Endothelial cell of umbilical vein (primary cell): ENCODE data around the gene DGKB. TPM values are rescaled to one million over a fixed set of nuclear protein-coding genes. Genes with fewer than 3 reads are reported as not detected.

Experiments used
- BruUV-seq: library from RNA; stranded (reverse); fragments of 400-500 nt; replicated peaks from 2 replicates; lab custom pipeline; 2021; lab: Mats Ljungman, UMichigan
- CTCF ChIA-PET: fragments of 300-600, 350-600 bp; sonication (Branson Sonifier 250); formaldehyde crosslinking; loops from one replicate; lab custom pipeline; 2021; ENCODE audit warnings: antibody characterized with exemption, inconsistent platforms; lab: Charles Lee
- POLR2A ChIA-PET: fragments of 300-600, 350-600 bp; sonication (Branson Sonifier 250); formaldehyde crosslinking; loops from one replicate; lab custom pipeline; 2021; ENCODE audit warnings: antibody characterized with exemption, inconsistent platforms; lab: Charles Lee
- DNase-seq: peaks from one replicate; pipeline ENCODE4 v3.0.0-alpha.2; 2011; ENCODE audit warnings: low read depth, low spot score
- FAIRE-seq: peaks from 2 replicates; lab custom pipeline; 2011; peaks lifted over from hg19 to GRCh38; lab: Jason Lieb, UNC
- H2AFZ ChIP-seq: 2 replicates; pipeline ENCODE4 v1.6.0; 2012; ENCODE audit warnings: low read depth, low read length, control low read depth, inconsistent platforms
- H3K27ac ChIP-seq: 2 replicates; pipeline ENCODE4 v1.5.1; 2011; ENCODE audit warnings: low read depth, mild to moderate bottlenecking, control low read depth, low read length, moderate library complexity; ENCODE audit not compliant: insufficient read depth
- H3K27me3 ChIP-seq, 2 experiments: 2 replicates each; pipeline versions ENCODE4 v1.6.0 to v1.6.1; 2011; ENCODE audit warnings: low read length in 2 of 2, mixed read lengths in 1 of 2; ENCODE audit not compliant: control insufficient read depth in 2 of 2, insufficient read depth in 2 of 2
- H3K36me3 ChIP-seq, 2 experiments: 2 replicates in 1 of 2; 3 replicates in 1 of 2; pipeline ENCODE4 v1.5.1; 2011; ENCODE audit warnings: low read length in 2 of 2, mild to moderate bottlenecking in 1 of 2, moderate library complexity in 1 of 2; ENCODE audit not compliant: control insufficient read depth in 2 of 2, insufficient read depth in 2 of 2; ENCODE audit errors: extremely low read depth in 1 of 2
- H3K4me1 ChIP-seq: 3 replicates; pipeline ENCODE4 v1.5.1; 2011; ENCODE audit warnings: mild to moderate bottlenecking, low read length; ENCODE audit not compliant: control insufficient read depth, insufficient read depth; ENCODE audit errors: extremely low read depth
- H3K4me2 ChIP-seq: 2 replicates; pipeline ENCODE4 v1.6.1; 2011; ENCODE audit warnings: low read length, control low read depth, mixed read lengths; ENCODE audit not compliant: insufficient read depth
- H3K4me3 ChIP-seq, 3 experiments: fragments of 200-600 bp in 1 of 3; sonication (generic), shearing (Covaris generic) in 1 of 3; replicated peaks in 1 of 3; 2 replicates each; pipeline ENCODE4 v1.5.1; 2011 to 2016; ENCODE audit warnings: control low read depth in 3 of 3, low read length in 3 of 3, mild to moderate bottlenecking in 2 of 3, inconsistent platforms in 1 of 3, low read depth in 1 of 3, moderate library complexity in 1 of 3; ENCODE audit not compliant: insufficient read depth in 1 of 3
- H3K79me2 ChIP-seq: 2 replicates; pipeline ENCODE4 v1.6.0; 2012; ENCODE audit warnings: low read length, inconsistent platforms; ENCODE audit not compliant: control insufficient read depth, insufficient read depth
- H3K9ac ChIP-seq: replicated peaks from 2 replicates; pipeline ENCODE3; 2011; ENCODE audit warnings: low read length, control low read depth; ENCODE audit not compliant: insufficient read depth; ENCODE audit errors: extremely low read depth
- H3K9me1 ChIP-seq: replicated peaks from 3 replicates; pipeline ENCODE4 v1.6.0; 2011; ENCODE audit warnings: mild to moderate bottlenecking, low read length; ENCODE audit not compliant: control insufficient read depth, insufficient read depth; ENCODE audit errors: extremely low read depth
- H3K9me3 ChIP-seq: replicated peaks from 2 replicates; pipeline ENCODE4 v1.5.1; 2012; ENCODE audit warnings: low read length, inconsistent platforms; ENCODE audit not compliant: control insufficient read depth, insufficient read depth
- H4K20me1 ChIP-seq: replicated peaks from 2 replicates; pipeline ENCODE3; 2011; ENCODE audit warnings: mild to moderate bottlenecking, low read length; ENCODE audit not compliant: control insufficient read depth, insufficient read depth; ENCODE audit errors: extremely low read depth
- EZH2 ChIP-seq: IDR thresholded peaks from 2 replicates; pipeline ENCODE4 v1.6.1; 2012; ENCODE audit warnings: borderline replicate concordance, low read depth, mild to moderate bottlenecking, moderate library complexity, low read length, inconsistent platforms; ENCODE audit not compliant: severe bottlenecking
- FOS ChIP-seq: IDR thresholded peaks from 2 replicates; pipeline ENCODE4 v1.6.1; 2011; ENCODE audit warnings: mild to moderate bottlenecking, low read length, moderate library complexity, borderline replicate concordance; ENCODE audit not compliant: insufficient read depth
- GATA2 ChIP-seq: IDR thresholded peaks from 2 replicates; pipeline ENCODE4 v1.7.0; 2011; ENCODE audit warnings: low read depth, mild to moderate bottlenecking, moderate library complexity, mixed read lengths, low read length; ENCODE audit not compliant: insufficient read length, insufficient read depth
- JUN ChIP-seq: IDR thresholded peaks from 2 replicates; pipeline ENCODE4 v1.6.1; 2011; ENCODE audit warnings: borderline replicate concordance, low read depth; ENCODE audit not compliant: insufficient read length, insufficient read depth
- MYC ChIP-seq: IDR thresholded peaks from one replicate; pipeline ENCODE4 v1.6.1; 2011; ENCODE audit warnings: mild to moderate bottlenecking, low read depth, low read length
- POLR2A ChIP-seq: IDR thresholded peaks from 2 replicates; pipeline ENCODE4 v1.6.1; 2012; ENCODE audit warnings: low read depth, mild to moderate bottlenecking, control low read depth, low read length
- POLR2AphosphoS5 ChIP-seq: IDR thresholded peaks from 2 replicates; pipeline ENCODE4 v1.6.1; 2012; ENCODE audit warnings: low read depth, mild to moderate bottlenecking, control low read depth, low read length, moderate library complexity; ENCODE audit not compliant: insufficient read depth
- dilution Hi-C: fragments of 300-500 bp; cut with MboI; formaldehyde crosslinking; loops from one replicate; pipeline ENCODE4 v1.15.0; 2019; ENCODE audit warnings: low sequenced_read_pairs; ENCODE audit not compliant: extremely low pct_ligation_motif_present
- intact Hi-C: fragments of 100-400 bp; cut with micrococcal nuclease; formaldehyde crosslinking; loops from one replicate; pipeline ENCODE4 v1.10.0; 2022
- polyA plus RNA-seq, 4 experiments: library from polyadenylated mRNA; depleted of rRNA in 3 of 4; stranded (reverse) in 3 of 4; unstranded in 1 of 4; fragments of >200 nt; gene quantifications; 2 replicates each; pipeline versions ENCODE4 v1.2.1 to v1.2.3, GENCODE V29; 2011 to 2012; ENCODE audit warnings: missing spikeins in 1 of 4
- total RNA-seq: library from RNA; stranded (reverse); gene quantifications from 2 replicates; pipeline ENCODE4 v1.2.3, GENCODE V29; 2021
- TF ChIP-seq, protein P1 (sequence below): IDR thresholded peaks from 2 replicates; pipeline ENCODE4 v1.6.1; 2011; ENCODE audit not compliant: insufficient read depth, insufficient read length
- TF ChIP-seq, protein P2 (sequence below), 2 donors: IDR thresholded peaks; 1 replicate in 1 of 2; 2 replicates in 1 of 2; pipeline ENCODE4 v1.5.1; 2011; ENCODE audit warnings: low read length in 2 of 2, mild to moderate bottlenecking in 2 of 2, moderate library complexity in 2 of 2, control low read depth in 1 of 2, inconsistent platforms in 1 of 2, low read depth in 1 of 2; ENCODE audit not compliant: insufficient read depth in 1 of 2; ENCODE audit errors: extremely low read depth in 1 of 2

The DGKB gene
- total and polyA plus RNA-seq, 2 donors (not counting 3 experiments of a cell fraction or from before 2014, with no cell fraction given), result not detected

DNA sequence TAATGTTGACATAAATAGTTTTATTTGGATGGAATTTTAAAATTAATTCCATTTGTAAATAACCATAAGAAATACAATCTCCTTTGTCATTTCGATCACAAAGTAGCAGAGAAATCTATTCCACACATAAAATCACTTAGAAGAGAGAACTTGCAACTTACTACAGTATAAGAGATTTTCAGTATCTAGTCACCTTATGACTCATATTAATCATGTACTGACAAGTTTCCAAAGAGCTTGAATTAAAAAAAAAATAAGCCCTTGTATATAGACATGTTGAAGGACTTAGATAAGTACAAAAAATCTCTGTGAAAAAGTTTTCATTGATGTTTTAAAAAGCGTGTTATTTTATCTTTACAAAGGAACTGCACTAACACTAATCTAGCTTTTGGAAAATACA is 706.0 kb downstream of the DGKB start:
- Histone ChIP-seq H3K4me1 (no peaks in the 10 kb centered on the region), H3K36me3 (no peaks in the 10 kb centered on the region), H2AFZ (no peak overlapping the region), H3K9me1 (no peaks in the 10 kb centered on the region), H3K79me2 (no peaks in the 10 kb centered on the region), H3K9ac (no peak overlapping the region), H3K27me3 (no peaks in the 10 kb centered on the region), H3K9me3 (no peaks in the 10 kb centered on the region), H3K27ac (no peak overlapping the region), H3K4me2 (no peak overlapping the region), H3K4me3 (no peak overlapping the region), H4K20me1 (no peaks in the 10 kb centered on the region)
- DNase-seq, result no peak
- POLR2A ChIA-PET, result no interaction called here
- no peak for FAIRE-seq
- BruUV-seq, result no TSS peak
- intact Hi-C loops (no loop called here), dilution Hi-C loops (no loop called here)
- CTCF ChIA-PET, result no interaction called here
- TF ChIP-seq, protein P1, sequence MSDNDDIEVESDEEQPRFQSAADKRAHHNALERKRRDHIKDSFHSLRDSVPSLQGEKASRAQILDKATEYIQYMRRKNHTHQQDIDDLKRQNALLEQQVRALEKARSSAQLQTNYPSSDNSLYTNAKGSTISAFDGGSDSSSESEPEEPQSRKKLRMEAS, result no peak
- TF ChIP-seq, protein P2, sequence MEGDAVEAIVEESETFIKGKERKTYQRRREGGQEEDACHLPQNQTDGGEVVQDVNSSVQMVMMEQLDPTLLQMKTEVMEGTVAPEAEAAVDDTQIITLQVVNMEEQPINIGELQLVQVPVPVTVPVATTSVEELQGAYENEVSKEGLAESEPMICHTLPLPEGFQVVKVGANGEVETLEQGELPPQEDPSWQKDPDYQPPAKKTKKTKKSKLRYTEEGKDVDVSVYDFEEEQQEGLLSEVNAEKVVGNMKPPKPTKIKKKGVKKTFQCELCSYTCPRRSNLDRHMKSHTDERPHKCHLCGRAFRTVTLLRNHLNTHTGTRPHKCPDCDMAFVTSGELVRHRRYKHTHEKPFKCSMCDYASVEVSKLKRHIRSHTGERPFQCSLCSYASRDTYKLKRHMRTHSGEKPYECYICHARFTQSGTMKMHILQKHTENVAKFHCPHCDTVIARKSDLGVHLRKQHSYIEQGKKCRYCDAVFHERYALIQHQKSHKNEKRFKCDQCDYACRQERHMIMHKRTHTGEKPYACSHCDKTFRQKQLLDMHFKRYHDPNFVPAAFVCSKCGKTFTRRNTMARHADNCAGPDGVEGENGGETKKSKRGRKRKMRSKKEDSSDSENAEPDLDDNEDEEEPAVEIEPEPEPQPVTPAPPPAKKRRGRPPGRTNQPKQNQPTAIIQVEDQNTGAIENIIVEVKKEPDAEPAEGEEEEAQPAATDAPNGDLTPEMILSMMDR (IDR thresholded peaks at IDR 0.05; ENCODE audit: extremely low read depth in 1 of 2, insufficient read depth in 1 of 2, low read depth in 1 of 2, low read length in 2 of 2), result no peak
- TF ChIP-seq JUN (no peak), POLR2AphosphoS5 (no peak), GATA2 (no peak), FOS (no peak), EZH2 (no peak), POLR2A (no peak), MYC (no peak)
